WERI-Rb-1 (cell line): ENCODE data around the gene CDA.
A peak's percentile ranks its signal among the peaks of the same experiment; 100 is the strongest.
"Not testable (repeated sequence)": the region's sequence is repeated elsewhere in the genome, so short reads cannot be mapped to it uniquely, and the experiment has no call there.

Experiments used
- DNase-seq: peaks from one replicate; pipeline ENCODE4 v3.0.0-alpha.2; 2020
- H3K27ac ChIP-seq: fragments of 250-450 bp; sonication (Bioruptor Pico); 2 replicates; pipeline ENCODE4 v1.5.1; 2020; ENCODE audit warnings: mild to moderate bottlenecking, moderate library complexity
- H3K27me3 ChIP-seq: fragments of 250-450 bp; sonication (Bioruptor Pico); 2 replicates; pipeline ENCODE4 v1.5.1; 2021; ENCODE audit warnings: mild to moderate bottlenecking, low read depth, moderate library complexity; ENCODE audit not compliant: insufficient read depth, severe bottlenecking
- H3K36me3 ChIP-seq: fragments of 250-450 bp; sonication (Bioruptor Pico); 2 replicates; pipeline ENCODE4 v1.5.1; 2020; ENCODE audit warnings: mild to moderate bottlenecking, moderate library complexity
- H3K4me3 ChIP-seq: 2 replicates; pipeline ENCODE4 v1.5.1; 2011; ENCODE audit warnings: low read depth, mild to moderate bottlenecking, control low read depth, low read length
- H3K9me3 ChIP-seq: fragments of 250-450 bp; sonication (Bioruptor Pico); 2 replicates; pipeline ENCODE4 v1.5.1; 2021; ENCODE audit warnings: mild to moderate bottlenecking, moderate library complexity; ENCODE audit not compliant: severe bottlenecking
- TF ChIP-seq, protein P1 (sequence below): IDR thresholded peaks from 2 replicates; pipeline ENCODE4 v1.5.1; 2011; ENCODE audit warnings: low read depth, mild to moderate bottlenecking, control low read depth, inconsistent platforms, low read length

The CDA gene

DNA sequence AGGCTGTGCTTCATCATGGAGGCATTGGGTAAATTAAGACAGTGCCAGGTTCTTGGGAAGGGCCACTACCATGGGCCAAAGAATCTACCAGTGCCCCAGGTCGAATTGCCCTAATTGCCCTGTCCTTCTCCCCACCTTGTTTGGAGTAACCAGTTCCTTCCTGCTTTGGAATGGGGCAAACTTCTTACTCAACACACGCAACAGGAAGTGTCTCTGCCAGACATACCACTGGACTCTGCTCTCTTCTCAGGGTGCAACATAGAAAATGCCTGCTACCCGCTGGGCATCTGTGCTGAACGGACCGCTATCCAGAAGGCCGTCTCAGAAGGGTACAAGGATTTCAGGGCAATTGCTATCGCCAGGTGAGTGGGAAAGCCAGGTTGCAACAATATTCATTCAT lies 15.8 kb downstream of the CDA start:
- TF ChIP-seq, protein P1, sequence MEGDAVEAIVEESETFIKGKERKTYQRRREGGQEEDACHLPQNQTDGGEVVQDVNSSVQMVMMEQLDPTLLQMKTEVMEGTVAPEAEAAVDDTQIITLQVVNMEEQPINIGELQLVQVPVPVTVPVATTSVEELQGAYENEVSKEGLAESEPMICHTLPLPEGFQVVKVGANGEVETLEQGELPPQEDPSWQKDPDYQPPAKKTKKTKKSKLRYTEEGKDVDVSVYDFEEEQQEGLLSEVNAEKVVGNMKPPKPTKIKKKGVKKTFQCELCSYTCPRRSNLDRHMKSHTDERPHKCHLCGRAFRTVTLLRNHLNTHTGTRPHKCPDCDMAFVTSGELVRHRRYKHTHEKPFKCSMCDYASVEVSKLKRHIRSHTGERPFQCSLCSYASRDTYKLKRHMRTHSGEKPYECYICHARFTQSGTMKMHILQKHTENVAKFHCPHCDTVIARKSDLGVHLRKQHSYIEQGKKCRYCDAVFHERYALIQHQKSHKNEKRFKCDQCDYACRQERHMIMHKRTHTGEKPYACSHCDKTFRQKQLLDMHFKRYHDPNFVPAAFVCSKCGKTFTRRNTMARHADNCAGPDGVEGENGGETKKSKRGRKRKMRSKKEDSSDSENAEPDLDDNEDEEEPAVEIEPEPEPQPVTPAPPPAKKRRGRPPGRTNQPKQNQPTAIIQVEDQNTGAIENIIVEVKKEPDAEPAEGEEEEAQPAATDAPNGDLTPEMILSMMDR = no peak
- H3K4me3 ChIP-seq = no peak overlapping the region
- DNase-seq = no peak
- H3K27ac ChIP-seq = no peak overlapping the region
- no peaks in the 10 kb centered on the region for H3K36me3 ChIP-seq
- no peaks in the 10 kb centered on the region for H3K9me3 ChIP-seq
- no peaks in the 10 kb centered on the region for H3K27me3 ChIP-seq

DNA sequence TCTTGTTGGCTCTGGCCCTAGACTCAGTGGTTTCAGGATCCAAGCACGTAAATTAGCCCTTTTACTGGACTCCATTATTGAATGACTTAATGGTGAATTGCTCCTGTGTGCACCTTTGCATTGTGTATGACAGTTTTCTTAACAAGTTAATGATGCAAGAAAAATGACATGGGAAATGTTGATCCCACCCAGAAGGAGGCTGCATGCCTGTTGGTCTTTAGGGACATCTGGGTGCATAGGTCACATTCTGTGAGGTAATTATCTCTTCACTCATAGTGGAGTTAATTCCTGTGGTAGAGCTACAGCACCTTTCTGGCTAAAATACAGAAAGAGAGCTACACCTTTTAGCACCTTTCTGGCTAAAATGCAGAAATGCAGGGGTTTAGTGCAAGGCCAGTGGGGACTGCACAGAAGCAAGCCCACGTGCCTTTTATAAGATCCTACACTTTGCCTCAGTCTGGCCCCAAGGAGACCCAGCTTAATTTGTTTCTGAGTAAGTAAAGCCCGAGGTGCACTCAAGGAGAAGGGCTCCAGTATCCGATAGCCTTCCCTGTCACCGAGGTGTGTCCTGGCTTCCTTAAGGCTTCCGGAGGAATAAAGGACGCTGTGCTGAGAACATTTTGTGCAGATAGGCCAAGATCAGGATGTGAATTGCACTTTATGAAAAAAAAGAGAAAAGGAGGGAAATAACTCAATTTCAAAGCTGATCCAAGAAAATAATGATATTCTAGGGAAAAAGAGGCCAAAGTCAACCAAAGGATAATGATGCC lies 18.1 kb downstream of the CDA start:
- H3K9me3 ChIP-seq, H3K27ac ChIP-seq, H3K27me3 ChIP-seq, H3K4me3 ChIP-seq, DNase-seq, H3K36me3 ChIP-seq: not testable (repeated sequence)

- peak; percentile 59 for DNase-seq
- peak overlapping the region; percentile 24 for H3K4me3 ChIP-seq
- H3K27ac ChIP-seq = peak overlapping the region; percentile 65
- H3K36me3 ChIP-seq = no peaks in the 10 kb centered on the region
- peaks cover 3% of the 10 kb centered on the region for H3K9me3 ChIP-seq
- TF ChIP-seq, protein P1 = no peak
- no peaks in the 10 kb centered on the region for H3K27me3 ChIP-seq
Observed at GRCh38 chr1:20609541-20609940, 20.6 kb downstream of the CDA start.

DNA sequence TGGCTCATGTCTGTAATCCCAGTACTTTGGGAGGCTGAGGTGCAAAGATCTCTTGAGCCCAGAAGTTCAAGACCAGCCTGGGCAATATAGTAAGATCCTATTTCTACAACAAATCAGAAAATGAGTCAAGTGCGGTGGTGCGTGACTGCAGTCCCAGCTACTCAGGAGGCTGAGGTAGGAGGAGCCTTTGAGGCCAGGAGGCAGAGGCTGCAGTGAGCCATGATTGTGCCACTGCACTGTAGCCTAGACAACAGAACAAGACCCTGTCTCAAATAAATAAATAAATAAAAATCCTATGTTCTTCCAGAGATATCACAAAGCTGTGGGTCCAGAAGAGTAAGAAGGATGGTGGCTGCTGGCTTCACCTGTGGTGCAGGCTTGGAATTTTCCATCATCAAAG lies 22.1 kb downstream of the CDA start:
- no peak for DNase-seq
- Histone ChIP-seq H3K27ac (no peak overlapping the region), H3K36me3 (no peaks in the 10 kb centered on the region), H3K4me3 (no peak overlapping the region), H3K27me3 (no peaks in the 10 kb centered on the region), H3K9me3 (peaks cover 3% of the 10 kb centered on the region)
- TF ChIP-seq, protein P1 = no peak

DNA sequence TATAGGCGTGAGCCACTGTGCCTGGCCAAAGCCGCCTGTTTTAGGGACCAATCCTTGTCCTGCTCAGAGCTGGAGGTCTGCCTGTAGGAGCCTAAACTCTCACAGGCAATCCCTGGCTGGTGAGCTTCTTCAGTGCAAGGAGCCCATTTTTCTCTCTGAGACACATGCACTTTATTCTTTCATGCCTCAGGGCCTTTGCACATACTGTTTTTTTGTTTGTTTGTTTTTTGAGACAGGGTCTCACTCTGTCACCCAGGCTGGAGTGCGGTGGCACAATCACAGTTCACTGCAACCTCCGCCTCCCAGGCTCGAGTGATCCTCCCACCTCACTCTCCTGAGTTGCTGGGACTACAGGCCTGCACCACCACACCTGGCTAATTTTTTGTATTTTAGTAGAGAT lies 22.8 kb downstream of the CDA start:
- peaks cover 3% of the 10 kb centered on the region for H3K9me3 ChIP-seq
- TF ChIP-seq, protein P1 = no peak
- DNase-seq = no peak
- H3K4me3 ChIP-seq = no peak overlapping the region
- no peak overlapping the region for H3K27ac ChIP-seq
- H3K27me3 ChIP-seq = no peaks in the 10 kb centered on the region
- H3K36me3 ChIP-seq = no peaks in the 10 kb centered on the region

DNA sequence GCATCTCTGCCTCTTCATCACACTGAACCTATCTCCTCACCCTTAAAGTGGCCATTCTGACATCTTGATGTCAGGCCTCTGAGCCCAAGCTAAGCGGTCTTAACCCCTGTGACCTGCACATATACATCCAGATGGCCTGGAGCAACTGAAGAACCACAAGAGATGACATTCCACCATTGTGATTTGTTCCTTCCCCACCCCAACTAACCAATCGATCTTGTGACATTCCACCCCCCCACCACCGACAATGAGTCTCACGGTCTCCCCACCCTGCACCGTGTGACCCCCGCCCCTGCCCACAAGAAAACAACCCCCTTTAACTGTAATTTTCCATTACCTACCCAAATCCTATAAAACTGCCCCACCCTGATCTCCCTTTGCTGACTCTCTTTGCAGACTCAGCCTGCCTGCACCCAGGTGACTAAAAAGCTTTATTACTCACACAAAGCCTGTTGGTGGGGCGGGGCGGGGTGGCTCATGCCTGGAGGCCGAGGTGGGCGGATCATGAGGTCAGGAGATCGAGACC lies 23.4 kb downstream of the CDA start:
- Histone ChIP-seq H3K9me3 (peaks cover 3% of the 10 kb centered on the region), H3K27me3 (no peaks in the 10 kb centered on the region), H3K4me3 (no peak overlapping the region), H3K36me3 (no peaks in the 10 kb centered on the region), H3K27ac (peak overlapping the region; percentile 33; the same call in 1 of the 2 replicates)
- TF ChIP-seq, protein P1 = no peak
- peak; percentile 46 for DNase-seq
